MV-4-11 (cell line): ENCODE data around the gene PAPLN.

Experiments used
- DNase-seq: peaks from one replicate; lab custom pipeline; 2025; lab: John Stamatoyannopoulos, UW

Gene PAPLN

GRCh38 chr14:73261520-73262426, 24.5 kb downstream of the PAPLN start:
- DNase-seq = no peak

GRCh38 chr14:73262427-73263183, 25.3 kb downstream of the PAPLN start:
- no peak for DNase-seq

GRCh38 chr14:73263606-73264005, 26.3 kb downstream of the PAPLN start:
- no peak for DNase-seq

GRCh38 chr14:73264080-73264884, 27.0 kb downstream of the PAPLN start:
- DNase-seq = no peak

- DNase-seq = no peak
Measured at GRCh38 chr14:73264885-73265720, 27.8 kb downstream of the PAPLN start.

- no peak for DNase-seq
Measured at GRCh38 chr14:73265721-73266046, 28.4 kb downstream of the PAPLN start.

- DNase-seq = no peak
Measured at GRCh38 chr14:73266317-73266716, 29.0 kb downstream of the PAPLN start.

GRCh38 chr14:73267474-73267873, 30.2 kb downstream of the PAPLN start:
- DNase-seq = no peak

GRCh38 chr14:73269729-73270531, 32.6 kb downstream of the PAPLN start:
- no peak for DNase-seq

GRCh38 chr14:73272393-73272792, 35.1 kb downstream of the PAPLN start:
- no peak for DNase-seq

- DNase-seq = no peak
Measured at GRCh38 chr14:73273799-73274198, 36.5 kb downstream of the PAPLN start.

- DNase-seq = no peak
Measured at GRCh38 chr14:73276836-73277235, 39.5 kb downstream of the PAPLN start.

GRCh38 chr14:73277376-73277775, 40.1 kb downstream of the PAPLN start:
- no peak for DNase-seq

GRCh38 chr14:73280903-73281302, 43.6 kb downstream of the PAPLN start:
- no peak for DNase-seq

- no peak for DNase-seq
Measured at GRCh38 chr14:73283608-73284379, 46.5 kb downstream of the PAPLN start.

GRCh38 chr14:73285979-73286378, 48.7 kb downstream of the PAPLN start:
- DNase-seq = no peak

GRCh38 chr14:73286598-73286997, 49.3 kb downstream of the PAPLN start:
- no peak for DNase-seq

- DNase-seq = no peak
Measured at GRCh38 chr14:73287071-73287470, 49.8 kb downstream of the PAPLN start.

- no peak for DNase-seq
Measured at GRCh38 chr14:73289308-73289707, 52.0 kb downstream of the PAPLN start.

GRCh38 chr14:73289729-73290128, 52.4 kb downstream of the PAPLN start:
- no peak for DNase-seq
